Stimulated activated naive CD8-positive, alpha-beta T cell treated with anti-CD3 and anti-CD28 coated beads, Interleukin-15, Interleukin-2, amounts not matched to agents 100 ng/mL and 50 ng/mL, for 24 hours (primary cell): ENCODE measurements around the gene DCUN1D4.
A peak's percentile ranks its signal among the peaks of the same experiment; 100 is the strongest.

ENCODE experiments used
- H3K27ac Mint-ChIP-seq: one replicate; pipeline ENCODE4 v1.8.0; 2021; ENCODE audit warnings: mild to moderate bottlenecking, mixed read lengths
- H3K27me3 Mint-ChIP-seq: one replicate; pipeline ENCODE4 v1.8.0; 2021; ENCODE audit warnings: mixed read lengths
- H3K36me3 Mint-ChIP-seq: one replicate; pipeline ENCODE4 v1.8.0; 2021; ENCODE audit warnings: low read depth, mixed read lengths
- H3K4me1 Mint-ChIP-seq: one replicate; pipeline ENCODE4 v1.8.0; 2021; ENCODE audit warnings: low read depth, mixed read lengths
- H3K4me3 Mint-ChIP-seq: one replicate; pipeline ENCODE4 v1.8.0; 2021; ENCODE audit warnings: mild to moderate bottlenecking, mixed read lengths
- H3K9me3 Mint-ChIP-seq: one replicate; pipeline ENCODE4 v1.8.0; 2021; ENCODE audit warnings: mixed read lengths

The DCUN1D4 gene

DNA sequence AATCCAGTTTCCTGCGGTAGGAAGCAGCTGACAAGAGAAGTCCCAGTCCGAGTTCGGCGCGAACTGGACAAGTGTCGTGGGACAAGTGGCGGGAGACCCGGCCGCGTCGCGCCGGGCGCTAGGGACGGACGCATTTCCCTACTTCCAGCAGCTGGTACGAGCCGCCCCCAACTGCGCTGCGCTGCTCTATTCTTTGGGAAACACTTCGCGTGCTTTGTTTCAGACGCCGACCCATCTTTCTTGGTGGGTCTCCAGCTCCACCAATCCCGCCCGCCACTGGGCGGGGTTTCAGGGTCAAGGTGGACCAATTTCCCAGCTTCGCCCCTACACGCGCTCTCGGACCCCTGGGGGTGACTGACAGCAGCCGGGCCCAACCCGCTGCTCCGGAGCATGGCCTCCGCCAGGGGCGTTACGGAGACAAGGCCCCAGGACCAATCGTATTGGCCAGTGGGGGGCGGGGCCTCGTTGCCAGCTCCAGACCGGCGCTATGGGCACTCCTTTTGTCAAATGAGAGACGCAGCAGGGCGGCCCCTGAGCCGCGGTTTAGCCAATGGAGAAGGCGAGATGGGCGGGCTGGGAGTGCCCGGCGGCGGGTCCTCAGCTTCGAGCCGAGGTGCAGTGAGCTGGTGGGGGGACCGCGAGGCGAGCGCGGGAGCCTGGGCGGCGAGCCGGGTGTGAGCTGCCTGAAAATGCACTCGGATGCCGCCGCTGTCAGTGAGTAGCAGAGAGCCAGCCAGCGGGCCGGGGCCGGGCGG is at the start of gene DCUN1D4:
Gene DCUN1D4 (plus strand): TSS at position 600 of the 755 bp plus-strand sequence. CDS start 90 bp downstream, at position 690.
- peaks cover 27% of the 10 kb centered on the region for H3K4me1 Mint-ChIP-seq
- H3K27me3 Mint-ChIP-seq: no peaks in the 10 kb centered on the region

DNA sequence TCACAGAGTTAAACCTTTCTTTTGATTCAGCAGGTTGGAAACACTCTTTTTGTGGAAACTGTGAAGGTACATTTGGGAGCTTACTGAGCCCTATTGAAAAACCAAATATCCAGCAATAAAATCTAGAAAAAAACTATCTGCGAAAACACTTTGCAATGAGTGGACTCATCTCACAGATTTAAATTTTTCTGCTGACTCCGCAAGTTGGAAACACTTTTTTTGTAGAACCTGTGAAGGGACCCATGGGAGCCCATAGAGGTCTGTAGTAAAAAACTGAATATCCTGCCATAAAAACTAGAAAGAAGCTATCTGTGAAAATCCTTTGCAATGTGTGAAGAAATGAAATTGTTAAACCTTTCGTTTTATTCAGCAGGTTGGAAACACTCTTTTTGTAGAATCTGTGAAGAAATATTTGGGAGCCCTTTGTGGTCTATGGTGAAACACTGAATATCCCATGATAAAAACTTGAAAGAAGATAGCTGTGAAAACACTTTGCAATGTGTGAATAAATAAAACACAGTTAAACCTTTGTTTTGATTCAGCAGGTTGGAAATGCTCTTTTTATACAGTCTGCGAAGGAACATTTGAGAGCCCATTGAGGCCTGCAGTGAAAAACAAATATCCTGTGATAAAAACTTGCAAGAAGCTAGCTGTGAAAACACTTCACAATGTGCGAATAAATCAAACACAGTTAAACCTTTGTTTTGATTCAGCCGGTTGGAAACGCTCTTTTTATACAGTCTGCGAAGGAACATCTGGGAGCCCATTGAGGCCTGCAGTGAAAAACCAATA is 22.3 kb upstream of the DCUN1D4 start:
- Mint-ChIP-seq H3K36me3 (peaks cover 14% of the 10 kb centered on the region), H3K27ac (no peak overlapping the region), H3K4me3 (no peak overlapping the region), H3K9me3 (peaks cover 10% of the 10 kb centered on the region), H3K27me3 (no peaks in the 10 kb centered on the region), H3K4me1 (no peaks in the 10 kb centered on the region)

More for the DNA sequence above, at the start of gene DCUN1D4:
- Mint-ChIP-seq H3K36me3 (peaks cover 9% of the 10 kb centered on the region), H3K4me3 (peak within 1 kb of the TSS; percentile 86), H3K27ac (peak within 1 kb of the TSS; percentile 87), H3K9me3 (no peaks in the 10 kb centered on the region)

DNA sequence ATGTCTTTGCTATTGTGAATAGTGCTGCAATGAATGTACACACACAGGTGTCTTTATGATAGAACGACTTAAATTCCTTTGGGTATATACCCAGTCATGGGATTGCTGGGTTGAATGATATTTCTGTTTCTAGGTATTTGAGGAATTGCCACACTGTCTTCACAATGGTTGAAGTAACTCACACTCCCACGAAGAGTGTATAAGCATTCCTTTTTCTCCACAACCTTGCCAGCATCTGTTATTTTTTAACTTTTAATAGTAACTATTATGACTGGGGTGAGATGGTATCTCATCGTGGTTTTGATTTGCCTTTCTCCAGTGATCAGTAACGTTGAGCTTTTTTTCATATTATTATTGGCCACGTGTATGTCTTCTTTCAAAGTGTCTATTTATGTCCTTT is 17.6 kb upstream of the DCUN1D4 start:
- H3K27me3 Mint-ChIP-seq: peaks cover 9% of the 10 kb centered on the region
- no peak overlapping the region for H3K4me3 Mint-ChIP-seq
- peaks cover 4% of the 10 kb centered on the region for H3K9me3 Mint-ChIP-seq
- peaks cover 4% of the 10 kb centered on the region for H3K36me3 Mint-ChIP-seq
- H3K4me1 Mint-ChIP-seq: no peaks in the 10 kb centered on the region
- H3K27ac Mint-ChIP-seq: no peak overlapping the region

DNA sequence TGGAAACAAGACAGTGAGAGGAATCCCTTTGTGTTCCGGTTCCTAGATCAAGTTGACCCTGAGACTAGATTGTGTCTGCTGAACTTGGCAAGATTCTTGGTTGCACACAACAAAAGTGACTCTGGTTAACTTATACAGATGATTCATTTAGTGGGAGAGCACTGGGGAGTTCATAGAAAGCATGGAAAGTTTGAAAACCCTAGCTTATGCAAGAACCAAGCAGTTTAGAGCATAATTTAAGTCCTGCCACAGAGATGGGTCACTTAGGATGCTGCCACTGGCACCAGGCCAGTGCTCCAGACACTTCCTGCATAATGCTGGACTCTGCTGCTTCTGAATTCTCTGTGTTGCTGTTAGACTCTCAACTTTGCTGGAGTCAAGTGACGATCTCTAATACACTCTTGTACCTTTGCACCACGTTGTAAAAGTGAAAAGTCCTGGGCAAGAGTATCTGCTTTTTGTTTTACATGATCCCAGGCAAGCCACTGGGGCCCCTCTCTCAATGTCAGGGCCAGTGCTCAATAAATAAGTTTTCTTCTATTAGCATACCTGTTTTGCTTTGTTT is 12.7 kb upstream of the DCUN1D4 start:
- H3K9me3 Mint-ChIP-seq: no peaks in the 10 kb centered on the region
- no peaks in the 10 kb centered on the region for H3K4me1 Mint-ChIP-seq
- H3K36me3 Mint-ChIP-seq: no peaks in the 10 kb centered on the region
- peaks cover 14% of the 10 kb centered on the region for H3K27me3 Mint-ChIP-seq
- H3K4me3 Mint-ChIP-seq: no peak overlapping the region
- no peak overlapping the region for H3K27ac Mint-ChIP-seq

DNA sequence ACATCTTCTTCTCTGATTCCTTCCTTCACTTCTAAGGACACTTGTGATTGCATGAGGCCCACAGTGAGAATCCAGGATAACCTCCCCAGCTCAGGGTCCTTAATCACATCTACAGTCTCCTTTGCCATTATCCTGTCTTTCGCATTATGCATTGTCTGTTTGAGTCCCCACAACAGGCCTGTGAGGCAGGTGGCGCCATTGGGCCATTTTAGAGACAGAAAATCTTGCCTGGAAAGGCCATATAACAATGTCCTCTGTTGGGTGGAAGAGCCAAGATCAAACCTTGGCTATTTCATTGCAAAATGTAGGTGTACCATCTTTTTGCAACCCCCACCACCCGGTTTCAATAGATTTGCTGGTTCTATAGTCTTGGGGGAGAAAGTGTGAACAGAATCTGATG is 11.8 kb upstream of the DCUN1D4 start:
- Mint-ChIP-seq H3K36me3 (no peaks in the 10 kb centered on the region), H3K4me3 (no peak overlapping the region), H3K9me3 (no peaks in the 10 kb centered on the region), H3K4me1 (peaks cover 2% of the 10 kb centered on the region), H3K27me3 (peaks cover 14% of the 10 kb centered on the region), H3K27ac (no peak overlapping the region)

DNA sequence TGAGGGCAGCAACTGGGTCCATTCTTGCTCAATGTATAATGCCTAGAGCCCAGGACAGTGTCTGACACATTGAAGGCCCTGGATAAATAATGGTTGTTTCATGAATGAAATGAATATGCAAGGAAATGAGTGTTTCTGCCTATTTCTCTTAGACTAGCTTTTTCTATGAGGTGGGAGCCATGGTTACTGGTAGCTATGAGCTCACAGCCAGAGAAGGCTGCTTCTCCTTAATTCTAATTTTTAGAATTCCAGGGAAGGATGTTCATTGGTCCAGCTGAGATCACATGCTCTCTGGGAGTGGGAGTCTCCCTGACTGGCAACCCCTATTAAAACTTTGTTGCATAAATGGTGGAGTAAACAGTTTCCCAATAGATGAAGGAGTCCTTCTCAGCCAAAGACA is 9.7 kb upstream of the DCUN1D4 start:
- Mint-ChIP-seq H3K4me3 (no peak overlapping the region), H3K27ac (no peak overlapping the region), H3K36me3 (no peaks in the 10 kb centered on the region), H3K4me1 (peaks cover 9% of the 10 kb centered on the region), H3K27me3 (peaks cover 12% of the 10 kb centered on the region), H3K9me3 (no peaks in the 10 kb centered on the region)

DNA sequence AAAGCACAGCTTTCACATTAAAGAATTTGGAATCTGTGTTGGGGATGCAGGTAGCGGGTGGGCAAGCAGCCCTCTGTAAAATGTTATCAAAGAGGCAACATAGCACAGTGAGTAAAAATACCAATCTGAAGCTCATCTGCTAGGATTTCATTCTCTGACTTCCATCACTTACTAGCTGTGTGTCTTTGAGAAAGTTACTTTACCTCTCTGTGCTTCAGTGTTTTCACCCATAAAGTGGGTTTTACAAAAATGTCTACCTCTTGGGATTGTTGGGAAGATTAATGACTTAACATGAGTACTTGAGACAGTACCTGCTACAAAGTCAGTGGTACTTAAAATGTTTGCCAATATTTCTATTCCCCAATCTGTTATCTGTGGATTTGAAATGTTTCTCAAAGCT is 7.9 kb upstream of the DCUN1D4 start:
- Mint-ChIP-seq H3K4me3 (no peak overlapping the region), H3K9me3 (no peaks in the 10 kb centered on the region), H3K27me3 (peaks cover 4% of the 10 kb centered on the region), H3K27ac (no peak overlapping the region), H3K36me3 (no peaks in the 10 kb centered on the region), H3K4me1 (peaks cover 9% of the 10 kb centered on the region)

DNA sequence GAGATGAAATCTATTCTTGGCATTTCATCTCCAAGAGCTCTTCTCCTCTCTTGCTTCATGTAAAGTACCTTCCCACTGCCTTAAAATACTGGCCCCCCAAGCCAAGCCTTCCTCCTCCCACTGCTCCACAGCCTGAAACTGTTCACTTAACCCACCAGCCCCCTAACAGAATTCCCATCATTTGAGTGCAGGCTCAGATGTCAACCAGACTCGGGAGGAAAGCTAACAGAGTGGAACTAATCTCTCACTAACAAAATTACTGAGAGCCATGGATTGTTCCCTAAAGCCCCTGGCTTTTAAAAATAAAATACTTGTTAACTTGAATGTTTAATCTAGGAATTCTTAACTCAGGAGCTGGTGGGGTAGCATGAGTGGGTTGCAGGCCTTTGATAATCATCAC is 7.1 kb upstream of the DCUN1D4 start:
- H3K27ac Mint-ChIP-seq: peak overlapping the region; percentile 70
- H3K4me3 Mint-ChIP-seq: no peak overlapping the region
- no peaks in the 10 kb centered on the region for H3K36me3 Mint-ChIP-seq
- no peaks in the 10 kb centered on the region for H3K9me3 Mint-ChIP-seq
- H3K27me3 Mint-ChIP-seq: peaks cover 4% of the 10 kb centered on the region
- peaks cover 9% of the 10 kb centered on the region for H3K4me1 Mint-ChIP-seq

DNA sequence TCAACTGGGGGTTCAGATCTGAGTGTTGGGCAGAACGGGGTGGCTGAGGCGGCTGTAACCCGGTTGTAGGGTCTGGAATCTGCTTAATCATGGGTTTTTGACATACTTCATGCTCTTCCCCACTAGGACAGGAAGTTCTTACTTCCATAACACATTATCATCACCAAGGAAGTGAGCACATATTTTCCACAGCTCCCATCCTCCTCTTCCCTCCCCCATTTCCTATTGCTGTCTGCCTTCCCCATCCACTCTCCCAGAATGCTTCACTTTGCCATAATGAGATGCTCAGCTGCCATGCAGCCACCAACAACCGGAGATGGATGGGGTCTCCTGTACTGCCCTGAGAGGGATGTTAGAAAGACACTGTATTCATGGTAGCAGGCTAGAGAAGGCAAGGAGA is 6.4 kb upstream of the DCUN1D4 start:
- Mint-ChIP-seq H3K36me3 (no peaks in the 10 kb centered on the region), H3K9me3 (no peaks in the 10 kb centered on the region), H3K4me3 (no peak overlapping the region), H3K27me3 (no peaks in the 10 kb centered on the region), H3K27ac (peak overlapping the region; percentile 70), H3K4me1 (peaks cover 9% of the 10 kb centered on the region)

DNA sequence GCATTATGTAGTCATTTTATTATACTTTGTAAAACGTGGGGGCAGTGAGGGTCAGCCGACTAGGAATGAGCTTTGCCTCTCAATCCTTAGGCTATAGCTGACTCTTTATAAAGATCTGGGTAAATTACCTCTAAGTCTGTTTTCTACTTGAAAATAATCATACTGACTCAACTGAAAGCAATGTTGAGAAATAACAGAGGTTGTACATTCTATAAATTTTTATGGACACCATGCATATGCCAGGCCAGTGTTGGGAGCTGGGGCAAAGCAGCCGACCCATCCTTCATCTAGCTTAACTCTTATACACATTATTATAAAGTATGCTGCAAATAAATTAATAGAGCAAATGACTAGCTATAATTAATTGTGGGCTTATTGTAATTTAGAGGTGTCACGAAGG is 2.2 kb upstream of the DCUN1D4 start:
- H3K27ac Mint-ChIP-seq: no peak overlapping the region
- H3K27me3 Mint-ChIP-seq: no peaks in the 10 kb centered on the region
- H3K4me3 Mint-ChIP-seq: no peak overlapping the region

DNA sequence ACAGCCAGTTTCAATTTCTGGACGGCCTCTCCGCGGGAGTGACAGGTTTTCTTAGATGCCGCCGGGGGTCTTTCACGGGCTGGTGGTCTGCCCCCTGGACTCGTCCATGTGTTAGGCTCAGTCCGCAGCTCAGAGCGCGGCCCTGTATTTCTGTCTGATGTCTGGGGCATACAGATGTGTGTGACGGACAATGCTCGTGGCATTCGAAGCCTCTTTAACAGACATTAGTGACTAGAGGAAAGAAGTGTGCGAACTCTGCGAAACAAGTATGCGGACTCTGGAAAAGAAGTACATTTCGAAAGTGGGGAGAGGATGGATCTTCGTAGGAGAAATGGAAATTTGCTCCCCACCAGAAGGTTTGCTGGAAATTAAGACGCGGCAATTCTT is 793 bp upstream of the DCUN1D4 start:
- Mint-ChIP-seq H3K9me3 (no peaks in the 10 kb centered on the region), H3K36me3 (peaks cover 9% of the 10 kb centered on the region), H3K4me1 (peaks cover 25% of the 10 kb centered on the region), H3K27me3 (no peaks in the 10 kb centered on the region), H3K4me3 (peak overlapping the region; percentile 86), H3K27ac (peak overlapping the region; percentile 86)

More for the DNA sequence above, 2.2 kb upstream of the DCUN1D4 start:
- H3K36me3 Mint-ChIP-seq: peaks cover 9% of the 10 kb centered on the region
- H3K9me3 Mint-ChIP-seq: no peaks in the 10 kb centered on the region
- peaks cover 28% of the 10 kb centered on the region for H3K4me1 Mint-ChIP-seq

DNA sequence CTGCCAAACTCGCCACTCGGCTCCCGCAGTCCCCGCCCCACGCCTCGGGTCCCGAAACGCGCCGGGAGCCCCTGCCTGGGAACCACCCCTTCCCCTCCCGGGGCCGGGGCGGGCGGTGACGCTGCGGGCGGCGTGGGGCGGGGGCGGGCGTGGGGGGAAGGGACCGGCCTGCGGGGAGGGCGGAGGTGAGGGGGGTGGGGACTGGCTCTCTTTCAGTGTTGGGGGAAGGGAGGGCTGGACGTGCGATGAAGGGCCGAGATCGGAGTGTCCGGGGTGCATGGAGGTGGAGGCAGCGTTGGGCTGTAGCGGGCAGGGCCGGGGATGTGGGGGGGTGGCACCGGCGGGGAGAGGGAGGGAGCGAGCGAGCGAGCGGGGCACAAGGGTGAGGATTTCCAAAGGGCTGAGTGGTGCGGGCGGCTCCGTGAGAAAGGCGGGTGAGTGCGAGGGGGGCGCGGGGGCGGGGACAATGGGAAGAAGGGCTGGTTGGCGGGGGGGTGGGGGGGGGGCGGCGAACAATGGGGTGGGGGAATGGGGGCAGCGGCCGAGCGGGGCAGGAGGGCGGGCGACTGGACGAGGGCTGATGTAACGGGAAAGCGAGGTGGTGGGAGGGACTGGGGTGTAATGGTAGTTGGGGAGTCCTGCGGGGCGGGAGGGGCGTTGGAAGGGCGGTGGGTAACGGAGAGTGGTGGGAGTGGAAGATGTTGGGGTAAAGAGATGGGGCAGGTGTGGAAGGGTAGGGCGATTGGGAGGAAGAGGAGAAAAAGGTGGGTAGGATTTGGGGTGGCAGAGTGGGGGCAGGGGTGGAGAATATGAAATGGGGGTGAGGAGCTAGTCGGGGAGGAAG is 578 bp downstream of the DCUN1D4 start:
- Mint-ChIP-seq H3K36me3 (peaks cover 9% of the 10 kb centered on the region), H3K27ac (peak overlapping the region; percentile 87), H3K27me3 (no peaks in the 10 kb centered on the region), H3K4me1 (peaks cover 31% of the 10 kb centered on the region), H3K4me3 (peak overlapping the region; percentile 86), H3K9me3 (no peaks in the 10 kb centered on the region)

DNA sequence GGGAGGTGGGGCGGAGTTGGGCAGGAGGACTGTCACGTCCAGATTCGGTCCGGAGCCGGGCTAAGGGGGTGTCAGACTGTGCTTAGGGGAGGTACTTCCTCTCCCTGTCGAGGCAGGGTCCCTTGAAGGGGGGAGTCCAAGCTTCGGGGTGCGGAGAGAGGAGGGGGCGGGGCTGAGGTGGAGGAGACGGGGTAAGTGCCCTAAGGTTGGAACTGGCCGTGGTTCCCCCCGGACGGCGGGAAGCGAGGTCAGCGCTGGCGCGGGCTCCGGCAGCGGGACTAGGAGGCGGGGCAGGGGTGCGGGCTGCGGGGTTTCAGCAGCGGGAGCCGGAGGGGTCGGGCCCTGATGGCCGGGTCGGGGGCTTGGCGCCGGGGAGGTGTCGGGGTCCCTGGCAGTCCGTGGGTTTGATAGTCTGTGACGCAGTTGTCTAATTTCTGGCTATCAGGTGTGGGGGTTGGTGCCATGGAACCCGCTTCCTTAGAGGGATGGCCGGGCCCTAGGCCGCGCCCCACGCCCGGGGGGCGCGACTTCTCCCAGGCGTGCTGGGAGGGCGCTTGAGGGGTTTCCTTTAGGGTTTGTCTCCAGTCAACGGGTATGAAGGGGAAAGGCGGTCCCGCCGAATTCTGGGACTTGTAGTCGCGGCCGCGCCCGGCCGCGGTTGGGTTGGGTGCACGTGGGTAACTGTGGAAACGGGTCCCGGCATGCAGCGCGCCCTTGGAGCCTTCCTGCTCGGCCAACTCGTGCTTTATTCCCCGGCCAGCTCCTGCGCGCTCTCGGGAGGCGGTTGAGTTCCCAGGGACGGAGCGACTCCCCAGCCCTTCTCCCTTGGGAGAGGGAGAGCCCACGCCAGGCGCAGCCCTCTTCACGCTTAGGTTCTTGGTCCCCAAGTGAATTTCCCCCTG is 1.5 kb downstream of the DCUN1D4 start:
- Mint-ChIP-seq H3K4me3 (peak overlapping the region; percentile 86), H3K36me3 (peaks cover 13% of the 10 kb centered on the region), H3K27me3 (no peaks in the 10 kb centered on the region), H3K9me3 (no peaks in the 10 kb centered on the region), H3K4me1 (peaks cover 31% of the 10 kb centered on the region), H3K27ac (peak overlapping the region; percentile 81)

DNA sequence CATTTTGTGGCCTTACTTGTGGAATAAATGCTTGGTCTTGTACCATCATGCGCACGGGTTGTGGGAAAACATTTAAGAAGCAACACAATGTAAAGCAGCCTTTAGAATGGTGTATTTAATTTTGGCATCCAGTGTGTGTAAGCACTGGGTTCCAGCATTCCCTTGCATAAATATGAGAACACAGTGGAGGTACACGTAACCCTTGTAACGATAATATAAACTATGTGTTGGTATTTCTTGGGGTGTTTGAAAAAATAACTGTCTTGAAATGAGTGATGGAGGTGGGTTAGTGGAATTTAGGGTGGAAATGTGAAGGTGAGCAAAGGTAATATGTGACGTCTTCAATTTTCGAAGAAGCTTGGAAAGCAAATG is 2.1 kb downstream of the DCUN1D4 start:
- Mint-ChIP-seq H3K36me3 (peaks cover 15% of the 10 kb centered on the region), H3K9me3 (no peaks in the 10 kb centered on the region), H3K4me1 (peaks cover 33% of the 10 kb centered on the region), H3K27ac (peak overlapping the region; percentile 81), H3K4me3 (peak overlapping the region; percentile 86), H3K27me3 (no peaks in the 10 kb centered on the region)
